GM18499 (cell line): ENCODE data around the gene KLC4.
"Not testable (repeated sequence)": the region's sequence is repeated elsewhere in the genome, so short reads cannot be mapped to it uniquely, and the experiment has no call there.

Source experiments
- ATAC-seq: cut with Tn5 transposase; IDR thresholded peaks from one replicate; pipeline ENCODE4 v1.9.1; 2021; ENCODE audit warnings: moderate number of reproducible peaks; ENCODE audit not compliant: insufficient read depth, unreplicated experiment

Gene KLC4

DNA sequence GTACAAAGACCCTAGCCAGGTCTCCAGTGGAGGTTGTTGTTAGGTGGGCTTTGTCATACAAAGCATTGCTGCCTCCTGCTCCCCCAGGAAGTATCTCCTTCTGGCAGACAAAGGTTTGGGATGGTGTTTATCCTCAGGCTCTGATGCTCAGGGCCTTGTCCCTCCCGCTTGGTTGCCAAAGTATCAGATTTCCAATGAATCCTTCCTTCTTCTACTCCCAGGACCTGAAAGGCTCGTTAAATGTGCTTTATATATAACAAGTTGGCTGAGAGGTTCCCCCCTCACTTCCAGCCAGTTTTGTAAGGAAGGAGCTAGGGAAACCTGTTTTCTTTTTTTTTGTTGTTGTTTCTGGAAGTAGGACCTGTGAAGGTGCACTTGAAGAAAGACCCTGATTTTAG, 31.1 kb downstream of the KLC4 start:
- ATAC-seq, result no peak

DNA sequence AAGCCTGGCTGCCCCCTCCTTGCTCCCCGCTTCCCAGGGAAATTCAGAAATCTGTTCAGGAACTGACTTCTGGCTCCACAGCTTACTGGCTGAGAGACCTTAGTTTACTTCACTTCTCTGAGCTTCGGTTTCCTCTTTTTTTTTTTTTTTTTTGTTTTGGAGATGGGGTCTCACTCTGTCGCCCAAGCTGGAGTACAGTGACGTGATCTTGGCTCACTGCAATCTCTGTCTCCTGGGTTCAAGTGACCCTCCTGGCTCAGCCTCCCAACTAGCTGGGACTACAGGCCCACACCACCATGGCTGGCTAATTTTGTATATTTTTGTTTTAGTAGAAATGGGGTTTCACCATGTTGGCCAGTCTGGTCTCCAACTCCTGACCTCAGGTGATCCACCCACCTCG, 31.6 kb downstream of the KLC4 start:
- no peak for ATAC-seq

DNA sequence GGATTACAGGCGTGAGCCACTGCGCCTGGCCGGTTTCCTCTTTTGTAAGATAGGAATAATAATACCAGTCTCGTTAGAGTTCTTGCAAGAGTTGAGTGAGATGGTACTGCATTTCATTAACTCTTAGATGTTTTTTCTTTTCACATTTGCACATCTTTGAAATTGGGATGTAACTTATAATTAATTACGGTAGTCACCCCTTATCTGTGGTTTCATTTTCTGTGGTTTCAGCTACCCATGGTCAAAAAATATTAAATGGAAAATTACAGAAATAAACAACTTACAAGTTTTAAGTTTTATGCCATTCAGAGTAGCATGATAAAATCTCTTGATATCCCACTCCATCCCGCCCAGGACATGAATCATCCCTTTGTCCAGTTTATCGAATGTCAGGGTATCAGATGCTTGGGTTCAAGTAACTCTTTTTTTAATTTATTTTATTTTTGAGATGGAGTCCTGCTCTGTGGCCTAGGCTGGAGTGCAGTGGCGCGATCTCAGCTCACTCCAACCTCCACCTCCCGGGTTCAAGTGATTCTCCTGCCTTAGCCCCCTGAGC, 32.1 kb downstream of the KLC4 start:
- ATAC-seq, result no peak

- no peak for ATAC-seq
These were observed 33.2 kb downstream of the KLC4 start for GRCh38 chr6:43092635-43093034.

- ATAC-seq, result no peak
These were observed 34.2 kb downstream of the KLC4 start for GRCh38 chr6:43093436-43094289.

GRCh38 chr6:43095939-43096338, 36.5 kb downstream of the KLC4 start:
- ATAC-seq, result no peak

DNA sequence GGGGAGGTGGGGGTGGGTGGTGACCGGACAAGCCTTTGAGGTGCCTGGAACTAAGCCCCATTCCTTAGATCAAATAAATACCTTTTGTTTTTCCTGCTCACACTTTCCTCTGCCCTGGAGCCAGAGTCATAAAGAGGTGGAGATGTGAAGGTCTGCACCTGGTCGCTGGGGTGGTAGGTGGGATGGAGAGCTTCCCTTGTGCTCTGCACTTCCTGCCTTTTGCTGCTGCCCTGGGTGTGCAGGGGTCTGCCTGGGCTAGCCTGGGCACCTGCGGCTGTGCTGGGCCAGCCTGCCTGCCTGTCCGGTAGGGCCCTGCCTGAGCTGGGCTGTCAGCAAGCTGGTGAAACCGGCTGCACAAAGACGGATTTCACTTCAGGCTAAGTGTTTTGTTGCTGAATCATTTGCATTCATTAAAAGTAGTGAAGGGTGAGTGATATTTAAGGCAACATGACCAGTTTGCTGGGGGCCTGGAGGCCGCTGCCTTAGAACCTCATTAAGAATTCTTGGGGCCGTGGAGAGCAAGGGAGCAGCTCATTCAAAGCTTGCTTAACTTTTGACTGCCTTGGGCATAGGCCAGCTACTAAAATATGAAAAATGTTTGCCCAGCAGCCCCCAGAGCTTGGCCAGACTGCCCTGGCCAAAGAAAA, 37.1 kb downstream of the KLC4 start:
- no peak for ATAC-seq

- no peak for ATAC-seq
These were observed 37.7 kb downstream of the KLC4 start for GRCh38 chr6:43097098-43097489.

DNA sequence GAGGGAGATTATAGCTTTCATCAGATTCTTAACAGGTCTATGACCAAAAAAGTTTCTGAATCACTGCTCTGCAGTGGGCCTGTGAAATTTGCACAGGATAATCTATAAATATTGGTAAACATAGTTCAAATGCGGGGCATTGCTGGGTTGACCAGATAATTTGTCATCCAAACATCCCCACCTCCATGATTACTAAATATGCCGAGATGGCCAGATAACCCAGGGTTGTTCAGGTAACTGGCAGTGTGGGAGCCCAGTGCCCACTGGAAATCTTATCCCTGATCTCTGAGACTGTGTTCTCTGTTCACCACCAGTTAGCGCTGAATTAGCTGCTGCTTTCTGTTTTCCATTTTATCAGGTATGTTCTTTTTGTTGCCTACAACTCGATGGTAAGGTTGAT, 38.1 kb downstream of the KLC4 start:
- ATAC-seq, result no peak

- ATAC-seq, result no peak
These were observed 42.1 kb downstream of the KLC4 start for GRCh38 chr6:43101497-43101896.

- ATAC-seq, result no peak
These were observed 43.9 kb downstream of the KLC4 start for GRCh38 chr6:43103253-43103876.

DNA sequence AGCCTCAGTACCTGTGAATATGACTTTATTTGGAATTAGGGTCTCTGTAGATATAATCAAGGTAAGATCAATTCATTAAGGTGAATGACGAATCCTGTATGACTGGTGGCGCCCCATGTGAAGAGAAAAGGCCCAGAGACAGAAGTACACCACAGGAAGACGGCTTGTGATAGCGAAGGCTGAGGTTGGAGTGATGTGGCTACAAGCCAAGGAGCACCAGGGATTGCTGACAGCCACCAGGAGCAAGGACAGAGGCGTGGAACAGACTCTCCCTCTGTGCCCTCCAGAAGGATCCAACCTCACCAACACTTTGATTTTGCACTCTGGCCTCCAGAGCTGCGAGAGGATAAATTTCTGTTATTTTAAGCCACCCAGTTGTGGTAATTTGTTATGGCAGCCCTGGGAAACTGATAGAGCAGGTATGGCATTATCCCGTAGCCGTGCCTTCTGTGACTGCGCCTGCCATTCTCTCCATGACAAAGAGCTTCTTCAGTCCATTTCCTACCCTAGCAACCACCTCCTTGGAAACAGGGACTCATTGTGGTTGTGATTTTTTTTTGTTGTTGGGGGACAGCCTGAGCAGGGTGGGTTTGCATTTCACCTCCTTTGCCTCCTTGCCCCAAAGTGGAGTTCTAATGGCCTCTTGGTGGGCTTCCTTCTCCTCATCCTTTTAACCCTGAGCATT, 46.2 kb downstream of the KLC4 start:
- ATAC-seq, result no peak

DNA sequence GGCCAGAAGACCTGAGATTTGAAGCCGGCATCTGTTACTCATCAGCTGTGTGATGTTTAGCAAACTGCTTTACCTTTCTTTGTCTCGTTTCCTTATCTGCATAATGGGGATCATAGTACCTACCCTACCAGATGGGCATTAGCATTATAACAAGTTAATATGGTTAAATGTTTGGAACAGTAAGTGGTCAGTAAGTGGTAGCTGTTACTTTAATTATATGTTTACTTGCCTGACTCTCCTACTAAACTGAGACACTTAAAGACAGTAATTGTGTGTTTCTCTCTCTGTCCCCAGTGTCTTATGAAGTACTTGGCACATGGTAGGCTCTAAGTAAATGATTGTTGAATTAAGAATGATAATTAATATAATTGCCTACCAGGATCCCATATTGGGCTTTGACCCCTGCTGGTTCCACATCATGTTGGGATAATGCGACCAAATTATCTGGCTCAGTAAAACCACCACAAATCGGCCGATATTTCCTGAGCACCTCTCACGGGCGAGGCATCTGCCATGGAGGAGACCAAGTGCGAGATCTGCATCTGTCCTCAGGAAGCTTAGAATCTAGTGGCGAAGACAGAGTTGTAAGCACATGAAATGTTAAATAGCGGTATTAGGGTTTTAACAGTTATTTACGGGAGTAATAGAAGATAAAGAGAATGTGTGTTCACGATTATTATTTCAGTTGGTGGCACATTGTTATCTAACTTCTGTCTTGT, 48.1 kb downstream of the KLC4 start:
- ATAC-seq, result no peak

DNA sequence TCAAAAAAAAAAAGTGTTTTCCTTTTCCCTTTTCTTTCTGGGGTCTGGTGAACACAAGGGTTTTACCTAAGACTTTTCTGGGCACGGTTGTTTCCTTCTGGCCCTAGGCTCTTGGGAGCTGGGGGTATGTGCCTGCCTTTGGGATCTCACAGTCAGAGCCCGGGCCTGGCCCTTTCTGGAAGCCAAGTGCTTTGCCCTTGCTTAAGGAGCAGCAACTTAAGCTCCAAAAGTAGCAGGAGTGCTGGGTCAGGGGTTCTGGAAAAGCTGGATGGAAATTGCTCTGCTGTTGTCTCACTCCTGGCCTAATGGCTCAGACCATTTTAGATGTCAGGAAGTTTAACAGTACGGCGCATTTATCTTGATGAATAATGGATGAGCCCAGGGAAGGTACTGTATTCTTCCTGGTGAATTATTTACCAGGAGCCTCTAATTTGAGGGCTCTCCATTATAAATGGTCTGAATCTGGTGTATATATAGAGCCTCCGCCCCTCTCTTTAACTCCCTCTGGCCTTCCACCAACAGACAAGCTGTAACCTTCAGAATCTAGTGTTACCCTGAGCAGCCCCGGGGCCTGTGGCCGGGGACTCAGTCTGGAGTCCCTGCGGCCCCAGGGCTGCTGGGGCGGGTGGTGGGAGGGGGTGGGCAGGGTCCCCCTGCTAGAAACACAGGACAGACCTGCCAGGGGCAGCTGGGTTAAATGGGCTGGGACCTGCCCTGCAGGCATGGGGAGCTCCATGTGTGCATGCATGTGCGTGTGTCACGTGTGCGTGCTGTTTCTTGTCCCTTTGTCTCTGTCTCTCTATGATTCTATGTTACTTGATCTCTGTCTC, 54.2 kb downstream of the KLC4 start:
- no peak for ATAC-seq

DNA sequence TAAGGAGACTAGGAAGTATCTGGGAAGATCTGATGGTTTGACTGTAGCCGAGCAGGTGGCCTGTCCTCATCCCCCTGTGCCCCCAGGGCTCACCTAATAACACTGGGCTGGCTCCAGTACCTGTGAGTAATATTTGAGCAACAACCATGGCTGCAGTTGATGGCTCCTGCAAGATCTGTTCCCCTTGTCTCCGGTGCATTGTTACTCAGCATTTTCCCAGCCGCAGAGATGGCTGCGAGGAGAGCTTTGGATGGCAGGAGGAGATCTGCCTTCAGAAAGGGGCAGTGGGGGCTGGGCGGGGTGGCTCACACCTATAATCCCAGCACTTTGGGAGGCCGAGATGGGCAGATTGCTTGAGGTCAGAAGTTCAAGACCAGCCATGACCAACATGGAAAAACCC, 55.9 kb downstream of the KLC4 start:
- ATAC-seq, result no peak

GRCh38 chr6:43117466-43117865, 58.0 kb downstream of the KLC4 start:
- ATAC-seq, result not testable (repeated sequence)

- ATAC-seq, result no peak
These were observed 60.1 kb downstream of the KLC4 start for GRCh38 chr6:43119482-43119881.

DNA sequence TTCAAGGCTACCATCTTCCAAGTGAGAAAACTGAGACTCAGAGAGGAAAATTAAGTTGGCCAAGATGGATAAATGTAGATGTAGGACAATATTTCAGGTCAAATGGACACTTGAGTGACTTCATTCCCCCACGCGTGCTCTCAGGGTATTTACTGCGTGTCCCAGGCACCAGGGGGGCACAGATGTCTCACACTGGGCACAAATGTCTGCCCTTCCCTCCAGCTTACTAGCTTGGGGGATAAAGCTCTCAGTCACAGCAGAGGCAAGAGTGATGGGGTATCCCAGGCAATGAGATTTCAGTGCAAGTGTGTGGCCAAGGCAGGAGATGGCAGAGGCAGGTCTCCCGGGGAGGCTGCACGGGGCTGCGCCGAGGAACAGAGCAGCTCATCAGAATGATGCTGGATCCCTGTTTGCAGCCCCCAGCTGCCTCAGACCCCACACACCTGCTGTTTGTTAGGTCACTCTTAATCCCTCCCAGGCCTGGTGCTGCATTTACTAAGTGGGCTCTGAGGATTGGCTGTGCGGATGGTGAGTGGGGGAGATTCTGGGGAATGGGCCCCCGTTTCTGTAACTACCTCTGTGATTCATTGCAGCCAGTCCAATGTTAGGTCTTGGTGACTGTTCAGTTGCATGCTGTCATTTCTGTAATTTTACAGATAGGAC, 60.8 kb downstream of the KLC4 start:
- no peak for ATAC-seq
